Lower leg skin (tissue), 3 donors: ENCODE data around the gene IGSF21.

Experiments used
- POLR2A ChIP-seq, 2 donors: fragments of 450-650 bp; IDR thresholded peaks; one replicate each; pipeline ENCODE4 v1.6.1; 2016 to 2017; ENCODE audit warnings: antibody characterized with exemption in 2 of 2, mild to moderate bottlenecking in 1 of 2, moderate library complexity in 1 of 2
- TF ChIP-seq, protein P1 (sequence below), 3 donors: fragments of 450-650 bp; IDR thresholded peaks; one replicate each; pipeline ENCODE4 v1.5.1; 2016; ENCODE audit warnings: antibody characterized with exemption in 3 of 3, mild to moderate bottlenecking in 3 of 3, moderate library complexity in 2 of 3

DNA sequence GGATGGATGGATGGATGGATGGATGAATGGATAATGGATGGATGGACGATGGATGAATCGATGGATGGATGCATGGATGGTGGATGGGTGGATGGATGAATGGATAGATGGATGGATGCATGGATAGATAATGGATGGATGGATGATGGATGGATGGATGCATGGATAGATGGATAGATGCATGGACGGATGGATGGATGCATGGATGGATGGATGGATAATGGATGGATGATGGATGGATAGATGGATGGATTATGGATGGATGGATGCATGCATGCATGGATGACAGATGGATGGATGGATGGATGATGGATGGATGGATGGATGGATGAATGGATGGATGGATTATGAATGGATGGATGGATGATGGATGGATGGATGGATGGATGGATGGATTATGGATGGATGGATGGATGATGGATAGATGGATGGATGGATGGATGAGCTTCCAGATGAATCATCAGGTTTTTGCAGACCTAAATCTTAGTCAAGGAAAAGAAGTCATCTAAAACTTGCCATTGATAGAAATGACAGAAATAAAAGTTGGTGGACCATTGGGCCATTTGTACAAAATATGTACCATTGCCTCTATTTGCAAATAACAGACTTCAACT is 197.7 kb downstream of the IGSF21 start:
- TF ChIP-seq, protein P1, sequence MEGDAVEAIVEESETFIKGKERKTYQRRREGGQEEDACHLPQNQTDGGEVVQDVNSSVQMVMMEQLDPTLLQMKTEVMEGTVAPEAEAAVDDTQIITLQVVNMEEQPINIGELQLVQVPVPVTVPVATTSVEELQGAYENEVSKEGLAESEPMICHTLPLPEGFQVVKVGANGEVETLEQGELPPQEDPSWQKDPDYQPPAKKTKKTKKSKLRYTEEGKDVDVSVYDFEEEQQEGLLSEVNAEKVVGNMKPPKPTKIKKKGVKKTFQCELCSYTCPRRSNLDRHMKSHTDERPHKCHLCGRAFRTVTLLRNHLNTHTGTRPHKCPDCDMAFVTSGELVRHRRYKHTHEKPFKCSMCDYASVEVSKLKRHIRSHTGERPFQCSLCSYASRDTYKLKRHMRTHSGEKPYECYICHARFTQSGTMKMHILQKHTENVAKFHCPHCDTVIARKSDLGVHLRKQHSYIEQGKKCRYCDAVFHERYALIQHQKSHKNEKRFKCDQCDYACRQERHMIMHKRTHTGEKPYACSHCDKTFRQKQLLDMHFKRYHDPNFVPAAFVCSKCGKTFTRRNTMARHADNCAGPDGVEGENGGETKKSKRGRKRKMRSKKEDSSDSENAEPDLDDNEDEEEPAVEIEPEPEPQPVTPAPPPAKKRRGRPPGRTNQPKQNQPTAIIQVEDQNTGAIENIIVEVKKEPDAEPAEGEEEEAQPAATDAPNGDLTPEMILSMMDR (IDR thresholded peaks at IDR 0.05): no peak
- no peak for TF ChIP-seq POLR2A (IDR thresholded peaks at IDR 0.05)
